Iris pigment epithelial cell (primary cell): ENCODE results near the gene SEC23A.
A peak's percentile ranks its signal among the peaks of the same experiment; 100 is the strongest.

ENCODE experiments used
- DNase-seq: peaks from one replicate; pipeline ENCODE4 v3.0.0-alpha.2; 2011; ENCODE audit warnings: low read depth

Gene SEC23A

DNA sequence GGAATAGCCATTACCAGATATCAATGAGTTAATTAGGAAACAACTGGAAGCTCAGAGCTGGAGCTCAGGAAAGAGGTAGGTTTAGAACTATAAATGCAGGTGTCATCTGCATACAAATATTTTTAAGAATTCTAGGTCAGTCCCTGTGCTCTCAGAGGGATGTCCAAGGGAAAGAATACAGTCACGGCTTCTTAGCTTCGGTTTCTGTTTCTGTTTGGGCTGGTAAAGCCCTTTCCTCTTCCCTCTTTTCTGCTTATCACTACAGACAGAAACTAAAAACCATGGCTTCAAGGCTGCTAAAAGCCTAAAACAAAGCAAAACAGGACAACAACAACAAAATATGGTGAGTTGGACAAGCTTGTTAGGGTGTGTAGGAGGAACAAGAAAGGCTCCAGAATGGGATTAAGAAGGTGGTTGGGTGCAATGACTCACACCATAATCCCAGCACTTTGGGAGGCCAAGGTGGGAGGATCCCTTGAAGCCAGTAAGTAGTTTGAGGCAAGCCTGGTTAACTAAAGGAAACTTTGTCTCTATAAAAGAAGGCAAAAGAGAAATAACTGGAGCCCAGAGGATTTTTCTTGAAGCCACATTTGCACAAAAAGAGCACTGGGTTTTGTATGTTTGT is 113.0 kb downstream of the SEC23A start:
- DNase-seq, result peak; percentile 18

DNA sequence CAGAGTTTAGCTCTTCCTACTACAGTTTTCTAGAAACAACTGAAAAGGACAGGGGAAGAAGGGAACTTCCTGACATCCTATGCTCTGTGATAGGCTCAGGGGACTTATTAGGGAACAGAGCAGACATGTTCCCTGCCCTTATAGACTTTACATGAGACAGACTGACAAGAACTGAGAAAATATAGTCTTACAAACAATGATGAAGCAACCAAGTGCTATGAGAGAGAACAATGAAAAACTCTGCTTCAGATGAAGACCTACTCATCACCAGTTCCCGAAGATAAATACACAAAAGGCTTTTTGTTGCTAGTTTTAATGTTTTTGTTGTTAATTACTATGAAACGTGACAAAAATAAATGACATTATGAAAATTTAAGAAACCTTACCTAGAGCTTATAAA is 115.3 kb downstream of the SEC23A start:
- no peak for DNase-seq

GRCh38 chr14:38982837-38983236 is 120.2 kb downstream of the SEC23A start:
- DNase-seq, result no peak

DNA sequence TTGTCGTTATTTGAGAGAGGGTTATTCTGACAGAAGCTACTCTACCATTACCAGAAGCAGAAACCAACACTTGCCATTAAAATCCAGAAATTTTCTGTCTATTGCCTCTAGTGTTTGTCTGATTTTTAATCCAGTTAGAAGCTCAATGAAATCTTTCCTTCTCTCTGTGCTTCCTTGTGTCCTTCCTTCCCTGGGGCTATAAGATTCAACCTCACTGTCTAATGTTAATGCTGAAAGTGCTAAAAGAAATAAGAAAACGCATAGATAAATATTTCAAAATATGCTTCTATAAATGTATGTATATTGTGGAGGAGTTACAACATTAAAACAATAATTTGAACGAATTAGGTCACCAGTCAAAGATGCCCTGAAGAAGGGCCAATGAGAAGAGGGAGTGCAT is 120.8 kb downstream of the SEC23A start:
- no peak for DNase-seq
